HepG2 (cell line): ENCODE measurements around the gene LRRC27. TPM values are rescaled to one million over a fixed set of nuclear protein-coding genes. Genes with fewer than 3 reads are reported as not detected.

Experiments used
- ATAC-seq: fragments of 200-7000 bp; cut with Tn5 transposase; 3 replicates; pipeline ENCODE4 v1.9.1; 2020; ENCODE audit warnings: mild to moderate bottlenecking, moderate library complexity
- BruUV-seq: library from RNA; stranded (reverse); fragments of 400-500 nt; replicated peaks from 2 replicates; lab custom pipeline; 2021; lab: Mats Ljungman, UMichigan
- CTCF ChIA-PET: fragments of 300-600 bp; formaldehyde crosslinking; extraction: SDS; loops from one replicate; lab custom pipeline; 2021; ENCODE audit warnings: low total read pairs, inconsistent platforms, low intra/inter-chr PET ratio; lab: Yijun Ruan, JAX
- POLR2A ChIA-PET: fragments of 350-600 bp; sonication (Branson Sonifier 250); formaldehyde crosslinking; loops from one replicate; lab custom pipeline; 2020; ENCODE audit warnings: antibody characterized with exemption, inconsistent platforms; lab: Yijun Ruan, JAX
- DNase-seq: peaks from one replicate; pipeline ENCODE4 v3.0.0-alpha.2; 2015; ENCODE audit warnings: low spot score
- FAIRE-seq: peaks from 3 replicates; lab custom pipeline; 2011; peaks lifted over from hg19 to GRCh38; lab: Jason Lieb, UNC
- H2AFZ ChIP-seq: one replicate; pipeline ENCODE4 v1.6.1; 2011; ENCODE audit warnings: low read length, inconsistent platforms
- H3K27ac ChIP-seq: fragments of 300-600 bp; 3 replicates; pipeline ENCODE4 v1.8.0; 2011; ENCODE audit warnings: mixed run types, mild to moderate bottlenecking, mixed read lengths, low read length, inconsistent platforms; ENCODE audit not compliant: insufficient read depth; ENCODE audit errors: extremely low read length
- H3K27me3 ChIP-seq, 2 experiments: fragments of 200-600 bp in 1 of 2; 2 replicates in 1 of 2; 3 replicates in 1 of 2; pipeline versions ENCODE4 v1.6.0 to v1.8.0; 2011; ENCODE audit warnings: low read length in 2 of 2, mild to moderate bottlenecking in 2 of 2, moderate library complexity in 2 of 2, inconsistent platforms in 1 of 2; ENCODE audit not compliant: insufficient read depth in 2 of 2, control insufficient read depth in 1 of 2
- H3K36me3 ChIP-seq, 2 experiments: fragments of 200-600 bp in 1 of 2; replicated peaks in 1 of 2; 2 replicates in 1 of 2; 3 replicates in 1 of 2; pipeline versions ENCODE4 v1.5.1 to v1.8.0; 2011; ENCODE audit warnings: low read length in 2 of 2, inconsistent platforms in 1 of 2; ENCODE audit not compliant: insufficient read depth in 2 of 2, control insufficient read depth in 1 of 2
- H3K4me1 ChIP-seq: 2 replicates; pipeline ENCODE4 v1.5.1; 2012; ENCODE audit warnings: low read length, inconsistent platforms; ENCODE audit not compliant: insufficient read depth
- H3K4me2 ChIP-seq: 2 replicates; pipeline ENCODE4 v1.6.0; 2011; ENCODE audit warnings: low read depth, low read length, inconsistent platforms
- H3K4me3 ChIP-seq, 3 experiments: fragments of 200-600 bp in 1 of 3; sonication (generic), shearing (Covaris generic) in 1 of 3; replicated peaks in 1 of 3; 2 replicates each; pipeline ENCODE4 v1.5.1; 2011 to 2016; ENCODE audit warnings: low read length in 3 of 3, inconsistent platforms in 2 of 3, low read depth in 2 of 3, mild to moderate bottlenecking in 2 of 3, control low read depth in 1 of 3, mixed read lengths in 1 of 3; ENCODE audit not compliant: insufficient read depth in 1 of 3
- H3K79me2 ChIP-seq: one replicate; pipeline ENCODE4 v1.6.1; 2011; ENCODE audit warnings: low read length, inconsistent platforms; ENCODE audit not compliant: insufficient read depth
- H3K9ac ChIP-seq: 2 replicates; pipeline ENCODE4 v1.6.0; 2011; ENCODE audit warnings: mild to moderate bottlenecking, low read depth, low read length, inconsistent platforms; ENCODE audit not compliant: insufficient read depth
- H3K9me3 ChIP-seq: 2 replicates; pipeline ENCODE4 v1.5.1; 2012; ENCODE audit warnings: mild to moderate bottlenecking, low read length
- H4K20me1 ChIP-seq: 2 replicates; pipeline ENCODE4 v1.6.0; 2011; ENCODE audit warnings: inconsistent platforms, mild to moderate bottlenecking, low read length, moderate library complexity; ENCODE audit not compliant: insufficient read depth
- DMAP1 ChIP-seq: IDR thresholded peaks from 2 replicates; pipeline ENCODE4 v1.6.1; 2016
- MTF1 ChIP-seq: sonication (generic); formaldehyde crosslinking; IDR thresholded peaks from 2 replicates; pipeline ENCODE4 v1.5.0; 2020; ENCODE audit warnings: missing genetic modification reagents
- NFE2L2 ChIP-seq: fragments of 150-350 bp; IDR thresholded peaks from 2 replicates; pipeline ENCODE4 v1.6.1; 2014; ENCODE audit warnings: low read length
- NFIC ChIP-seq: IDR thresholded peaks from 2 replicates; pipeline ENCODE4 v1.6.1; 2012; ENCODE audit warnings: mild to moderate bottlenecking, low read length, inconsistent platforms
- ONECUT2 ChIP-seq: sonication (generic); formaldehyde crosslinking; IDR thresholded peaks from 2 replicates; pipeline ENCODE4 v1.4.0; 2020; ENCODE audit warnings: missing genetic modification reagents
- RBFOX2 ChIP-seq: fragments of 200-400 bp; formaldehyde crosslinking; IDR thresholded peaks from 2 replicates; pipeline ENCODE4 v1.6.1; 2017; ENCODE audit warnings: low read depth, mild to moderate bottlenecking, low read length
- TCF12 ChIP-seq, 2 experiments: fragments of 450-650 bp in 1 of 2; sonication (generic) in 1 of 2; formaldehyde crosslinking in 1 of 2; IDR thresholded peaks; 2 replicates each; pipeline versions ENCODE4 v1.6.1 to v1.8.0; 2017 to 2022; ENCODE audit warnings: antibody characterized with exemption in 1 of 2, mild to moderate bottlenecking in 1 of 2, missing genetic modification reagents in 1 of 2, moderate library complexity in 1 of 2
- ZFP36L2 ChIP-seq: sonication (generic); formaldehyde crosslinking; IDR thresholded peaks from 2 replicates; pipeline ENCODE4 v1.4.0; 2020; ENCODE audit warnings: missing genetic modification reagents
- ZNF264 ChIP-seq: sonication (generic); formaldehyde crosslinking; IDR thresholded peaks from 2 replicates; pipeline ENCODE4 v1.4.0; 2020; ENCODE audit warnings: missing genetic modification reagents
- ZNF326 ChIP-seq: sonication (generic); formaldehyde crosslinking; IDR thresholded peaks from 2 replicates; pipeline ENCODE4 v1.4.0; 2020; ENCODE audit warnings: missing genetic modification reagents, borderline replicate concordance
- ZNF800 ChIP-seq: sonication (generic); formaldehyde crosslinking; IDR thresholded peaks from 2 replicates; pipeline ENCODE4 v1.4.0; 2020; ENCODE audit warnings: missing genetic modification reagents
- ZNF850 ChIP-seq: sonication (generic); formaldehyde crosslinking; conservative IDR thresholded peaks from 2 replicates; pipeline ENCODE4 v1.9.0; 2021; ENCODE audit warnings: mild to moderate bottlenecking, missing genetic modification reagents
- WGBS: methylation state at CpG from one replicate; pipeline ENCODE4 v1.1.6; 2017; ENCODE audit warnings: low lambda C conversion rate; 5-methylcytosine and 5-hydroxymethylcytosine counted together
- in situ Hi-C: cut with HindIII; loops from 2 replicates; pipeline ENCODE4 v1.10.0; 2017; ENCODE audit warnings: low pct_unique_long_range_greater_than_20kb; ENCODE audit not compliant: extremely low pct_ligation_motif_present
- intact Hi-C: fragments of 100-400 bp; cut with micrococcal nuclease; formaldehyde crosslinking; loops from one replicate; pipeline ENCODE4 v1.10.0; 2022; ENCODE audit not compliant: unreplicated experiment
- polyA plus RNA-seq, 8 experiments: library from polyadenylated mRNA; depleted of rRNA in 3 of 8; stranded (reverse) in 7 of 8; unstranded in 1 of 8; fragments of >200 nt; fragmentation: Illumina TruSeq in 4 of 8; extraction: Trizol in 4 of 8; gene quantifications; 2 replicates each; pipeline versions ENCODE4 v1.2.1 to v1.2.3, GENCODE V29; 2011 to 2016; ENCODE audit warnings: low read depth in 4 of 8, missing spikeins in 1 of 8, mixed read lengths in 1 of 8; ENCODE audit not compliant: insufficient read depth in 1 of 8
- total RNA-seq, 5 experiments: library from RNA; depleted of rRNA; stranded (reverse); fragments of >200 nt; fragmentation: Illumina TruSeq; extraction: Trizol; gene quantifications; 2 replicates each; pipeline ENCODE4 v1.2.3, GENCODE V29; 2016; ENCODE audit warnings: low read depth in 1 of 5
- TF ChIP-seq, protein P1 (sequence below): sonication (generic); formaldehyde crosslinking; IDR thresholded peaks from 2 replicates; pipeline ENCODE4 v1.4.0; 2020; ENCODE audit warnings: missing genetic modification reagents
- TF ChIP-seq, protein P2 (sequence below): sonication (generic); IDR thresholded peaks from 2 replicates; pipeline ENCODE4 v1.6.1; 2016; ENCODE audit warnings: low read depth, borderline replicate concordance

Gene LRRC27
- total and polyA plus RNA-seq, 2 of the 13 experiments (the other 11 are each of a cell fraction or from before 2014, with no cell fraction given): 4.2 to 4.6 TPM

GRCh38 chr10:132355754-132356153 lies 23.8 kb downstream of the LRRC27 start:
- Histone ChIP-seq H3K4me2 (no peak overlapping the region), H3K27ac (no peak overlapping the region), H4K20me1 (no peaks in the 10 kb centered on the region), H3K27me3 (no peaks in the 10 kb centered on the region), H2AFZ (no peak overlapping the region), H3K4me1 (no peaks in the 10 kb centered on the region), H3K36me3 (no peaks in the 10 kb centered on the region), H3K79me2 (no peaks in the 10 kb centered on the region), H3K9me3 (no peaks in the 10 kb centered on the region), H3K4me3 (no peak overlapping the region), H3K9ac (no peak overlapping the region)
- CTCF ChIA-PET: interaction anchor here (1.5 kb wide), 1 partner anchor 133 kb away, joined by 3 read pairs; no protein-coding TSS in a partner anchor
- BruUV-seq: no TSS peak
- 93% methylated on average over 13 of the region's 13 CpGs for WGBS
- no peak for FAIRE-seq
- ATAC-seq: no peak
- in situ Hi-C loops: no loop called here
- TF ChIP-seq ZNF264 (no peak), NFIC (no peak), DMAP1 (CRISPR knock-in tag) (no peak)
- POLR2A ChIA-PET: no interaction called here
- intact Hi-C loops: no loop called here
- DNase-seq: no peak

- no peaks in the 10 kb centered on the region for H3K79me2 ChIP-seq
- H3K27me3 ChIP-seq: no peaks in the 10 kb centered on the region
- DNase-seq (no peak), ATAC-seq (no peak), FAIRE-seq (no peak)
- H3K4me2 ChIP-seq: no peak overlapping the region
- no peaks in the 10 kb centered on the region; the same call in 1 of the 2 replicates for H4K20me1 ChIP-seq
- H3K36me3 ChIP-seq: no peaks in the 10 kb centered on the region
- no peak overlapping the region for H2AFZ ChIP-seq
- CTCF ChIA-PET: interaction anchor here (1.5 kb wide), 1 partner anchor 134 kb away, joined by 3 read pairs; no protein-coding TSS in a partner anchor
- no TSS peak for BruUV-seq
- 85% methylated on average over 8 of the region's 12 CpGs for WGBS
- no peak overlapping the region for H3K9ac ChIP-seq
- in situ Hi-C loops: no loop called here
- H3K27ac ChIP-seq: no peak overlapping the region
- H3K4me1 ChIP-seq: no peaks in the 10 kb centered on the region
- intact Hi-C loops: no loop called here
- H3K4me3 ChIP-seq: no peak overlapping the region
- H3K9me3 ChIP-seq: no peaks in the 10 kb centered on the region
- POLR2A ChIA-PET: no interaction called here
- TF ChIP-seq, protein P1, sequence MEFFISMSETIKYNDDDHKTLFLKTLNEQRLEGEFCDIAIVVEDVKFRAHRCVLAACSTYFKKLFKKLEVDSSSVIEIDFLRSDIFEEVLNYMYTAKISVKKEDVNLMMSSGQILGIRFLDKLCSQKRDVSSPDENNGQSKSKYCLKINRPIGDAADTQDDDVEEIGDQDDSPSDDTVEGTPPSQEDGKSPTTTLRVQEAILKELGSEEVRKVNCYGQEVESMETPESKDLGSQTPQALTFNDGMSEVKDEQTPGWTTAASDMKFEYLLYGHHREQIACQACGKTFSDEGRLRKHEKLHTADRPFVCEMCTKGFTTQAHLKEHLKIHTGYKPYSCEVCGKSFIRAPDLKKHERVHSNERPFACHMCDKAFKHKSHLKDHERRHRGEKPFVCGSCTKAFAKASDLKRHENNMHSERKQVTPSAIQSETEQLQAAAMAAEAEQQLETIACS: no peak
- TF ChIP-seq NFE2L2 (no peak), ZFP36L2 (CRISPR knock-in tag) (no peak), ZNF326 (CRISPR knock-in tag) (no peak), ONECUT2 (CRISPR knock-in tag) (no peak), MTF1 (no peak), TCF12 (IDR thresholded peaks at IDR 0.05) (no peak), TCF12 (CRISPR knock-in tag; IDR thresholded peaks at IDR 0.05) (no peak), ZNF850 (CRISPR knock-in tag) (no peak), ZNF800 (CRISPR knock-in tag) (no peak), RBFOX2 (no peak)
- TF ChIP-seq, protein P2, sequence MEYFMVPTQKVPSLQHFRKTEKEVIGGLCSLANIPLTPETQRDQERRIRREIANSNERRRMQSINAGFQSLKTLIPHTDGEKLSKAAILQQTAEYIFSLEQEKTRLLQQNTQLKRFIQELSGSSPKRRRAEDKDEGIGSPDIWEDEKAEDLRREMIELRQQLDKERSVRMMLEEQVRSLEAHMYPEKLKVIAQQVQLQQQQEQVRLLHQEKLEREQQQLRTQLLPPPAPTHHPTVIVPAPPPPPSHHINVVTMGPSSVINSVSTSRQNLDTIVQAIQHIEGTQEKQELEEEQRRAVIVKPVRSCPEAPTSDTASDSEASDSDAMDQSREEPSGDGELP: no peak
Measured at GRCh38 chr10:132356621-132357195, 24.7 kb downstream of the LRRC27 start.
